SH-SY5Y (cell line): ENCODE measurements around the gene MGST3.

Source experiments
- GATA2 ChIP-seq: IDR thresholded peaks from 2 replicates; pipeline ENCODE4 v1.6.1; 2011; ENCODE audit warnings: mild to moderate bottlenecking, low read depth, low read length
- GATA3 ChIP-seq: IDR thresholded peaks from 2 replicates; pipeline ENCODE4 v1.6.1; 2011; ENCODE audit warnings: low read depth, mild to moderate bottlenecking, low read length, moderate library complexity

DNA sequence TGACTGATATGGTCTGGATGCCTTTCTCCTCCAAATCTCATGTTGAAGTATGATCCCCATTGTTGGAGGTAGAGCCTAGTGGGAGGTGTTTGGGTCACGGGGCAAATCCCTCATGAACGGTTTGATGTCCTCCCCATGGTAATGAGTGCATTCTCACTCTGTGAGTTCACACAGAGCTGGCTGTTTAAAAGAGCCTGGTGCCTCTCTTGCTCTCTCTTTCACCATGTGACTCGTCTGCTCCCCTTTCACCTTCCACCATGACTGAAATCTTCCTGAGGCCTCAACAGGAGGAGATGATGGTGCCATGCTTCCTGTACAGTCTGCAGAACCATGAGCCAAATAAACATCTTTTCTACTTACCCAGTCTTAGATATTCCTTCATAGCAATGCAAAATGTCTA, 37.1 kb downstream of the MGST3 start:
- no peak for TF ChIP-seq GATA2
- no peak for TF ChIP-seq GATA3
